ENCODE data around the gene TRAM2. TPM values are rescaled to one million over a fixed set of nuclear protein-coding genes. Genes with fewer than 3 reads are reported as not detected.

The TRAM2 gene
- total and polyA plus RNA-seq, 9 of the 15 experiments (the other 6 are each of a cell fraction or from before 2014, with no cell fraction given): 2.6 to 13.3 (median 8.9) TPM

DNA sequence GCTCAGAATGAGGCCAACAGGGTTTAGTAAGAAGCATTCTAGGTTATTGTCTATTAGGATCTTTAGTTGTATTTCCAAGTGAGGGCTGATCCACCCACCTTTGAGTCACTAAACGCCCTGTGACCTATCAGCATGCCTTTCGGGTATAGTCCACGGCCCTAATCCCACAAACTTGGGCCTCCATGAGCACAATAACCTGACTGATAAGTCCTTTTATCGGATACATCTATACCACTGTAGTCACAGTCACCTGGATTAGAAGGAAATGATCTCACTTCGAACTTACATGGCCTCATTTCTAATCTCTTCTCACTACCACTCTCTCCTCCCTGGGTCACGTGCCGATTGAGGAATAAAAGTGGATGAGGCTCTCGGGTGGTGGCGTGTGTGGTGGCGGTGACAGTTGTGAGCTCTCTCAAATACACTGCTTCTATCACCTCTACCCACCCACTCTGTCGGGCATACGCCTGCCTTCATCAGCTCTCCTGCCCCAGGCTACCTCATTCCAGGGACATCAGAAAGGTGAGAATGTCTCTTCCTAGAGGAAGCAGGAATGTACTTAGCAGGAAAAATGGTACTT is 65.2 kb downstream of the TRAM2 start (continued):
- TF ChIP-seq, protein P1, sequence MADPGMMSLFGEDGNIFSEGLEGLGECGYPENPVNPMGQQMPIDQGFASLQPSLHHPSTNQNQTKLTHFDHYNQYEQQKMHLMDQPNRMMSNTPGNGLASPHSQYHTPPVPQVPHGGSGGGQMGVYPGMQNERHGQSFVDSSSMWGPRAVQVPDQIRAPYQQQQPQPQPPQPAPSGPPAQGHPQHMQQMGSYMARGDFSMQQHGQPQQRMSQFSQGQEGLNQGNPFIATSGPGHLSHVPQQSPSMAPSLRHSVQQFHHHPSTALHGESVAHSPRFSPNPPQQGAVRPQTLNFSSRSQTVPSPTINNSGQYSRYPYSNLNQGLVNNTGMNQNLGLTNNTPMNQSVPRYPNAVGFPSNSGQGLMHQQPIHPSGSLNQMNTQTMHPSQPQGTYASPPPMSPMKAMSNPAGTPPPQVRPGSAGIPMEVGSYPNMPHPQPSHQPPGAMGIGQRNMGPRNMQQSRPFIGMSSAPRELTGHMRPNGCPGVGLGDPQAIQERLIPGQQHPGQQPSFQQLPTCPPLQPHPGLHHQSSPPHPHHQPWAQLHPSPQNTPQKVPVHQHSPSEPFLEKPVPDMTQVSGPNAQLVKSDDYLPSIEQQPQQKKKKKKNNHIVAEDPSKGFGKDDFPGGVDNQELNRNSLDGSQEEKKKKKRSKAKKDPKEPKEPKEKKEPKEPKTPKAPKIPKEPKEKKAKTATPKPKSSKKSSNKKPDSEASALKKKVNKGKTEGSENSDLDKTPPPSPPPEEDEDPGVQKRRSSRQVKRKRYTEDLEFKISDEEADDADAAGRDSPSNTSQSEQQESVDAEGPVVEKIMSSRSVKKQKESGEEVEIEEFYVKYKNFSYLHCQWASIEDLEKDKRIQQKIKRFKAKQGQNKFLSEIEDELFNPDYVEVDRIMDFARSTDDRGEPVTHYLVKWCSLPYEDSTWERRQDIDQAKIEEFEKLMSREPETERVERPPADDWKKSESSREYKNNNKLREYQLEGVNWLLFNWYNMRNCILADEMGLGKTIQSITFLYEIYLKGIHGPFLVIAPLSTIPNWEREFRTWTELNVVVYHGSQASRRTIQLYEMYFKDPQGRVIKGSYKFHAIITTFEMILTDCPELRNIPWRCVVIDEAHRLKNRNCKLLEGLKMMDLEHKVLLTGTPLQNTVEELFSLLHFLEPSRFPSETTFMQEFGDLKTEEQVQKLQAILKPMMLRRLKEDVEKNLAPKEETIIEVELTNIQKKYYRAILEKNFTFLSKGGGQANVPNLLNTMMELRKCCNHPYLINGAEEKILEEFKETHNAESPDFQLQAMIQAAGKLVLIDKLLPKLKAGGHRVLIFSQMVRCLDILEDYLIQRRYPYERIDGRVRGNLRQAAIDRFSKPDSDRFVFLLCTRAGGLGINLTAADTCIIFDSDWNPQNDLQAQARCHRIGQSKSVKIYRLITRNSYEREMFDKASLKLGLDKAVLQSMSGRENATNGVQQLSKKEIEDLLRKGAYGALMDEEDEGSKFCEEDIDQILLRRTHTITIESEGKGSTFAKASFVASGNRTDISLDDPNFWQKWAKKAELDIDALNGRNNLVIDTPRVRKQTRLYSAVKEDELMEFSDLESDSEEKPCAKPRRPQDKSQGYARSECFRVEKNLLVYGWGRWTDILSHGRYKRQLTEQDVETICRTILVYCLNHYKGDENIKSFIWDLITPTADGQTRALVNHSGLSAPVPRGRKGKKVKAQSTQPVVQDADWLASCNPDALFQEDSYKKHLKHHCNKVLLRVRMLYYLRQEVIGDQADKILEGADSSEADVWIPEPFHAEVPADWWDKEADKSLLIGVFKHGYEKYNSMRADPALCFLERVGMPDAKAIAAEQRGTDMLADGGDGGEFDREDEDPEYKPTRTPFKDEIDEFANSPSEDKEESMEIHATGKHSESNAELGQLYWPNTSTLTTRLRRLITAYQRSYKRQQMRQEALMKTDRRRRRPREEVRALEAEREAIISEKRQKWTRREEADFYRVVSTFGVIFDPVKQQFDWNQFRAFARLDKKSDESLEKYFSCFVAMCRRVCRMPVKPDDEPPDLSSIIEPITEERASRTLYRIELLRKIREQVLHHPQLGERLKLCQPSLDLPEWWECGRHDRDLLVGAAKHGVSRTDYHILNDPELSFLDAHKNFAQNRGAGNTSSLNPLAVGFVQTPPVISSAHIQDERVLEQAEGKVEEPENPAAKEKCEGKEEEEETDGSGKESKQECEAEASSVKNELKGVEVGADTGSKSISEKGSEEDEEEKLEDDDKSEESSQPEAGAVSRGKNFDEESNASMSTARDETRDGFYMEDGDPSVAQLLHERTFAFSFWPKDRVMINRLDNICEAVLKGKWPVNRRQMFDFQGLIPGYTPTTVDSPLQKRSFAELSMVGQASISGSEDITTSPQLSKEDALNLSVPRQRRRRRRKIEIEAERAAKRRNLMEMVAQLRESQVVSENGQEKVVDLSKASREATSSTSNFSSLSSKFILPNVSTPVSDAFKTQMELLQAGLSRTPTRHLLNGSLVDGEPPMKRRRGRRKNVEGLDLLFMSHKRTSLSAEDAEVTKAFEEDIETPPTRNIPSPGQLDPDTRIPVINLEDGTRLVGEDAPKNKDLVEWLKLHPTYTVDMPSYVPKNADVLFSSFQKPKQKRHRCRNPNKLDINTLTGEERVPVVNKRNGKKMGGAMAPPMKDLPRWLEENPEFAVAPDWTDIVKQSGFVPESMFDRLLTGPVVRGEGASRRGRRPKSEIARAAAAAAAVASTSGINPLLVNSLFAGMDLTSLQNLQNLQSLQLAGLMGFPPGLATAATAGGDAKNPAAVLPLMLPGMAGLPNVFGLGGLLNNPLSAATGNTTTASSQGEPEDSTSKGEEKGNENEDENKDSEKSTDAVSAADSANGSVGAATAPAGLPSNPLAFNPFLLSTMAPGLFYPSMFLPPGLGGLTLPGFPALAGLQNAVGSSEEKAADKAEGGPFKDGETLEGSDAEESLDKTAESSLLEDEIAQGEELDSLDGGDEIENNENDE (IDR thresholded peaks at IDR 0.05; ENCODE audit: low read depth, low read length): no peak
- TF ChIP-seq BRD4 (IDR thresholded peaks at IDR 0.05) (no peak), ZNF764 (CRISPR knock-in tag; IDR thresholded peaks at IDR 0.05; ENCODE audit: low read depth) (no peak), MED1 (CRISPR knock-in tag; IDR thresholded peaks at IDR 0.05; ENCODE audit: borderline replicate concordance) (no peak), CHD2 (IDR thresholded peaks at IDR 0.05; ENCODE audit: low read depth, low read length) (no peak)
- TF ChIP-seq, protein P2, sequence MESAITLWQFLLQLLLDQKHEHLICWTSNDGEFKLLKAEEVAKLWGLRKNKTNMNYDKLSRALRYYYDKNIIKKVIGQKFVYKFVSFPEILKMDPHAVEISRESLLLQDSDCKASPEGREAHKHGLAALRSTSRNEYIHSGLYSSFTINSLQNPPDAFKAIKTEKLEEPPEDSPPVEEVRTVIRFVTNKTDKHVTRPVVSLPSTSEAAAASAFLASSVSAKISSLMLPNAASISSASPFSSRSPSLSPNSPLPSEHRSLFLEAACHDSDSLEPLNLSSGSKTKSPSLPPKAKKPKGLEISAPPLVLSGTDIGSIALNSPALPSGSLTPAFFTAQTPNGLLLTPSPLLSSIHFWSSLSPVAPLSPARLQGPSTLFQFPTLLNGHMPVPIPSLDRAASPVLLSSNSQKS (CRISPR knock-in tag; IDR thresholded peaks at IDR 0.05): no peak
- TF ChIP-seq, protein P3, sequence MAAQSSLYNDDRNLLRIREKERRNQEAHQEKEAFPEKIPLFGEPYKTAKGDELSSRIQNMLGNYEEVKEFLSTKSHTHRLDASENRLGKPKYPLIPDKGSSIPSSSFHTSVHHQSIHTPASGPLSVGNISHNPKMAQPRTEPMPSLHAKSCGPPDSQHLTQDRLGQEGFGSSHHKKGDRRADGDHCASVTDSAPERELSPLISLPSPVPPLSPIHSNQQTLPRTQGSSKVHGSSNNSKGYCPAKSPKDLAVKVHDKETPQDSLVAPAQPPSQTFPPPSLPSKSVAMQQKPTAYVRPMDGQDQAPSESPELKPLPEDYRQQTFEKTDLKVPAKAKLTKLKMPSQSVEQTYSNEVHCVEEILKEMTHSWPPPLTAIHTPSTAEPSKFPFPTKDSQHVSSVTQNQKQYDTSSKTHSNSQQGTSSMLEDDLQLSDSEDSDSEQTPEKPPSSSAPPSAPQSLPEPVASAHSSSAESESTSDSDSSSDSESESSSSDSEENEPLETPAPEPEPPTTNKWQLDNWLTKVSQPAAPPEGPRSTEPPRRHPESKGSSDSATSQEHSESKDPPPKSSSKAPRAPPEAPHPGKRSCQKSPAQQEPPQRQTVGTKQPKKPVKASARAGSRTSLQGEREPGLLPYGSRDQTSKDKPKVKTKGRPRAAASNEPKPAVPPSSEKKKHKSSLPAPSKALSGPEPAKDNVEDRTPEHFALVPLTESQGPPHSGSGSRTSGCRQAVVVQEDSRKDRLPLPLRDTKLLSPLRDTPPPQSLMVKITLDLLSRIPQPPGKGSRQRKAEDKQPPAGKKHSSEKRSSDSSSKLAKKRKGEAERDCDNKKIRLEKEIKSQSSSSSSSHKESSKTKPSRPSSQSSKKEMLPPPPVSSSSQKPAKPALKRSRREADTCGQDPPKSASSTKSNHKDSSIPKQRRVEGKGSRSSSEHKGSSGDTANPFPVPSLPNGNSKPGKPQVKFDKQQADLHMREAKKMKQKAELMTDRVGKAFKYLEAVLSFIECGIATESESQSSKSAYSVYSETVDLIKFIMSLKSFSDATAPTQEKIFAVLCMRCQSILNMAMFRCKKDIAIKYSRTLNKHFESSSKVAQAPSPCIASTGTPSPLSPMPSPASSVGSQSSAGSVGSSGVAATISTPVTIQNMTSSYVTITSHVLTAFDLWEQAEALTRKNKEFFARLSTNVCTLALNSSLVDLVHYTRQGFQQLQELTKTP (IDR thresholded peaks at IDR 0.05; ENCODE audit: low read depth in 1 of 2, partially characterized antibody in 2 of 2): no peak
- TF ChIP-seq, protein P4, sequence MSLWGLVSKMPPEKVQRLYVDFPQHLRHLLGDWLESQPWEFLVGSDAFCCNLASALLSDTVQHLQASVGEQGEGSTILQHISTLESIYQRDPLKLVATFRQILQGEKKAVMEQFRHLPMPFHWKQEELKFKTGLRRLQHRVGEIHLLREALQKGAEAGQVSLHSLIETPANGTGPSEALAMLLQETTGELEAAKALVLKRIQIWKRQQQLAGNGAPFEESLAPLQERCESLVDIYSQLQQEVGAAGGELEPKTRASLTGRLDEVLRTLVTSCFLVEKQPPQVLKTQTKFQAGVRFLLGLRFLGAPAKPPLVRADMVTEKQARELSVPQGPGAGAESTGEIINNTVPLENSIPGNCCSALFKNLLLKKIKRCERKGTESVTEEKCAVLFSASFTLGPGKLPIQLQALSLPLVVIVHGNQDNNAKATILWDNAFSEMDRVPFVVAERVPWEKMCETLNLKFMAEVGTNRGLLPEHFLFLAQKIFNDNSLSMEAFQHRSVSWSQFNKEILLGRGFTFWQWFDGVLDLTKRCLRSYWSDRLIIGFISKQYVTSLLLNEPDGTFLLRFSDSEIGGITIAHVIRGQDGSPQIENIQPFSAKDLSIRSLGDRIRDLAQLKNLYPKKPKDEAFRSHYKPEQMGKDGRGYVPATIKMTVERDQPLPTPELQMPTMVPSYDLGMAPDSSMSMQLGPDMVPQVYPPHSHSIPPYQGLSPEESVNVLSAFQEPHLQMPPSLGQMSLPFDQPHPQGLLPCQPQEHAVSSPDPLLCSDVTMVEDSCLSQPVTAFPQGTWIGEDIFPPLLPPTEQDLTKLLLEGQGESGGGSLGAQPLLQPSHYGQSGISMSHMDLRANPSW (CRISPR knock-in tag; IDR thresholded peaks at IDR 0.05): no peak
